Measurements from ENCODE around the gene SPX.

SPX gene

GRCh38 chr12:21526053-21526452 lies at the start of gene SPX:
TSS of gene SPX (plus strand) at chr12:21526296. CDS start at chr12:21526473, 177 bp downstream.
- H3K4me1 Mint-ChIP-seq: peaks cover 6% of the 10 kb centered on the region
- peak within 1 kb of the TSS; percentile 74 for H3K4me3 Mint-ChIP-seq
- H3K27me3 Mint-ChIP-seq: peaks cover 28% of the 10 kb centered on the region
- no peak for DNase-seq
- no peak for ATAC-seq
- no peak within 1 kb of the TSS for H3K27ac Mint-ChIP-seq
- H3K36me3 Mint-ChIP-seq (ENCODE audit: low read depth): no peaks in the 10 kb centered on the region
- H3K9me3 Mint-ChIP-seq: peaks cover 6% of the 10 kb centered on the region

- no peaks in the 10 kb centered on the region for H3K9me3 Mint-ChIP-seq
- H3K4me3 Mint-ChIP-seq: no peak overlapping the region
- ATAC-seq (peak; percentile 90), DNase-seq (no peak)
- H3K4me1 Mint-ChIP-seq: peaks cover 32% of the 10 kb centered on the region
- H3K27ac Mint-ChIP-seq: peak overlapping the region; percentile 87
- peaks cover 45% of the 10 kb centered on the region for H3K36me3 Mint-ChIP-seq (ENCODE audit: low read depth)
- H3K27me3 Mint-ChIP-seq: no peaks in the 10 kb centered on the region
Measured at GRCh38 chr12:21476949-21477348, 49.1 kb upstream of the SPX start.

GRCh38 chr12:21478756-21479455 lies 47.2 kb upstream of the SPX start:
- peaks cover 30% of the 10 kb centered on the region for H3K36me3 Mint-ChIP-seq (ENCODE audit: low read depth)
- H3K9me3 Mint-ChIP-seq: no peaks in the 10 kb centered on the region
- DNase-seq (no peak), ATAC-seq (no peak)
- H3K4me1 Mint-ChIP-seq: peaks cover 32% of the 10 kb centered on the region
- no peak overlapping the region for H3K4me3 Mint-ChIP-seq
- H3K27ac Mint-ChIP-seq: no peak overlapping the region
- H3K27me3 Mint-ChIP-seq: no peaks in the 10 kb centered on the region

- ATAC-seq (no peak), DNase-seq (no peak)
- Mint-ChIP-seq H3K27ac (no peak overlapping the region), H3K36me3 (ENCODE audit: low read depth) (peaks cover 19% of the 10 kb centered on the region), H3K27me3 (no peaks in the 10 kb centered on the region), H3K9me3 (no peaks in the 10 kb centered on the region), H3K4me3 (no peak overlapping the region), H3K4me1 (peaks cover 5% of the 10 kb centered on the region)
Measured at GRCh38 chr12:21483531-21483930, 42.6 kb upstream of the SPX start.

- no peak for ATAC-seq
- Mint-ChIP-seq H3K36me3 (ENCODE audit: low read depth) (peaks cover 36% of the 10 kb centered on the region), H3K4me3 (no peak overlapping the region), H3K9me3 (no peaks in the 10 kb centered on the region), H3K4me1 (peaks cover 7% of the 10 kb centered on the region), H3K27me3 (no peaks in the 10 kb centered on the region), H3K27ac (no peak overlapping the region)
- DNase-seq: no peak
Measured at GRCh38 chr12:21485998-21486397, 40.1 kb upstream of the SPX start.

GRCh38 chr12:21499765-21500164 lies 26.3 kb upstream of the SPX start:
- no peak for ATAC-seq
- Mint-ChIP-seq H3K9me3 (no peaks in the 10 kb centered on the region), H3K36me3 (ENCODE audit: low read depth) (peaks cover 43% of the 10 kb centered on the region), H3K27ac (no peak overlapping the region), H3K4me3 (no peak overlapping the region), H3K4me1 (peaks cover 23% of the 10 kb centered on the region), H3K27me3 (no peaks in the 10 kb centered on the region)
- DNase-seq: no peak

- Mint-ChIP-seq H3K4me1 (peaks cover 33% of the 10 kb centered on the region), H3K4me3 (no peak overlapping the region), H3K27ac (no peak overlapping the region), H3K27me3 (no peaks in the 10 kb centered on the region), H3K9me3 (no peaks in the 10 kb centered on the region), H3K36me3 (ENCODE audit: low read depth) (peaks cover 35% of the 10 kb centered on the region)
- DNase-seq (no peak), ATAC-seq (no peak)
Measured at GRCh38 chr12:21500786-21501257, 25.3 kb upstream of the SPX start.

- no peak within 1 kb of the TSS for H3K27ac Mint-ChIP-seq
- peaks cover 30% of the 10 kb centered on the region for H3K36me3 Mint-ChIP-seq (ENCODE audit: low read depth)
- ATAC-seq: peak; percentile 97
- H3K9me3 Mint-ChIP-seq: no peaks in the 10 kb centered on the region
- no peaks in the 10 kb centered on the region for H3K27me3 Mint-ChIP-seq
- peaks cover 33% of the 10 kb centered on the region for H3K4me1 Mint-ChIP-seq
- H3K4me3 Mint-ChIP-seq: no peak within 1 kb of the TSS
- DNase-seq: peak; percentile 82
Measured at GRCh38 chr12:21501258-21502163, 24.6 kb upstream of the SPX start, which contains the start of the genes GOLT1B and RECQL. TSS of gene GOLT1B (plus strand) at chr12:21501789. CDS start at chr12:21501924, 135 bp downstream. TSS of gene RECQL (minus strand) at chr12:21501635. CDS start at chr12:21499570, 2,065 bp downstream.

- Mint-ChIP-seq H3K4me3 (no peak overlapping the region), H3K4me1 (peaks cover 33% of the 10 kb centered on the region), H3K27ac (no peak overlapping the region), H3K9me3 (no peaks in the 10 kb centered on the region), H3K36me3 (ENCODE audit: low read depth) (peaks cover 24% of the 10 kb centered on the region), H3K27me3 (no peaks in the 10 kb centered on the region)
- DNase-seq: peak; percentile 44
- peak; percentile 10 for ATAC-seq
Measured at GRCh38 chr12:21502164-21502496, 24.0 kb upstream of the SPX start.

- no peaks in the 10 kb centered on the region for H3K9me3 Mint-ChIP-seq
- no peak overlapping the region for H3K27ac Mint-ChIP-seq
- H3K27me3 Mint-ChIP-seq: no peaks in the 10 kb centered on the region
- H3K36me3 Mint-ChIP-seq (ENCODE audit: low read depth): peaks cover 20% of the 10 kb centered on the region
- DNase-seq: peak; percentile 12
- peaks cover 33% of the 10 kb centered on the region for H3K4me1 Mint-ChIP-seq
- no peak overlapping the region for H3K4me3 Mint-ChIP-seq
- ATAC-seq: no peak
Measured at GRCh38 chr12:21502872-21503271, 23.2 kb upstream of the SPX start.

GRCh38 chr12:21505888-21506287 lies 20.2 kb upstream of the SPX start:
- peaks cover 54% of the 10 kb centered on the region for H3K4me1 Mint-ChIP-seq
- H3K9me3 Mint-ChIP-seq: no peaks in the 10 kb centered on the region
- DNase-seq (no peak), ATAC-seq (no peak)
- no peak overlapping the region for H3K4me3 Mint-ChIP-seq
- H3K36me3 Mint-ChIP-seq (ENCODE audit: low read depth): peaks cover 25% of the 10 kb centered on the region
- H3K27me3 Mint-ChIP-seq: no peaks in the 10 kb centered on the region
- no peak overlapping the region for H3K27ac Mint-ChIP-seq

GRCh38 chr12:21507849-21508248 lies 18.2 kb upstream of the SPX start:
- Mint-ChIP-seq H3K27ac (no peak overlapping the region), H3K36me3 (ENCODE audit: low read depth) (peaks cover 32% of the 10 kb centered on the region), H3K9me3 (no peaks in the 10 kb centered on the region), H3K4me3 (no peak overlapping the region), H3K4me1 (peaks cover 50% of the 10 kb centered on the region), H3K27me3 (no peaks in the 10 kb centered on the region)
- DNase-seq (no peak), ATAC-seq (no peak)

GRCh38 chr12:21509768-21510167 lies 16.3 kb upstream of the SPX start:
- no peaks in the 10 kb centered on the region for H3K9me3 Mint-ChIP-seq
- H3K4me3 Mint-ChIP-seq: peak overlapping the region; percentile 7
- ATAC-seq (peak; percentile 66), DNase-seq (no peak)
- peaks cover 31% of the 10 kb centered on the region for H3K4me1 Mint-ChIP-seq
- no peaks in the 10 kb centered on the region for H3K27me3 Mint-ChIP-seq
- H3K27ac Mint-ChIP-seq: peak overlapping the region; percentile 61
- H3K36me3 Mint-ChIP-seq (ENCODE audit: low read depth): peaks cover 46% of the 10 kb centered on the region

GRCh38 chr12:21516281-21516680 lies 9.8 kb upstream of the SPX start:
- Mint-ChIP-seq H3K36me3 (ENCODE audit: low read depth) (peaks cover 40% of the 10 kb centered on the region), H3K4me3 (no peak overlapping the region), H3K9me3 (no peaks in the 10 kb centered on the region), H3K27me3 (no peaks in the 10 kb centered on the region), H3K4me1 (no peaks in the 10 kb centered on the region), H3K27ac (no peak overlapping the region)
- DNase-seq (no peak), ATAC-seq (no peak)

- Mint-ChIP-seq H3K9me3 (no peaks in the 10 kb centered on the region), H3K4me3 (no peak overlapping the region), H3K36me3 (ENCODE audit: low read depth) (peaks cover 30% of the 10 kb centered on the region), H3K27me3 (no peaks in the 10 kb centered on the region), H3K4me1 (no peaks in the 10 kb centered on the region), H3K27ac (no peak overlapping the region)
- ATAC-seq (no peak), DNase-seq (no peak)
Measured at GRCh38 chr12:21518451-21518850, 7.6 kb upstream of the SPX start.

Measured in activated naive CD8-positive, alpha-beta T cell treated with anti-CD3 and anti-CD28 coated beads, Interleukin-2, amount 50 U/mL, for 24 hours (primary cell).